HepG2 (cell line): ENCODE measurements around the gene AJM1. TPM values are rescaled to one million over a fixed set of nuclear protein-coding genes. Genes with fewer than 3 reads are reported as not detected.
A peak's percentile ranks its signal among the peaks of the same experiment; 100 is the strongest.

ENCODE experiments used
- ARNT ChIP-seq: fragments of 450-650 bp; IDR thresholded peaks from 2 replicates; pipeline ENCODE4 v1.6.1; 2017
- ARNTL ChIP-seq: sonication (generic); formaldehyde crosslinking; IDR thresholded peaks from 2 replicates; pipeline ENCODE4 v1.4.0; 2020; ENCODE audit warnings: mild to moderate bottlenecking, missing genetic modification reagents
- EED ChIP-seq: sonication (generic); formaldehyde crosslinking; IDR thresholded peaks from 2 replicates; pipeline ENCODE4 v1.5.0; 2020; ENCODE audit warnings: mild to moderate bottlenecking, missing genetic modification reagents
- GTF2F1 ChIP-seq: fragments of 150-350 bp; IDR thresholded peaks from 2 replicates; pipeline ENCODE4 v1.6.1; 2014; ENCODE audit warnings: low read length
- HNRNPL ChIP-seq: fragments of 200-400 bp; formaldehyde crosslinking; IDR thresholded peaks from 2 replicates; pipeline ENCODE4 v1.6.1; 2017; ENCODE audit warnings: mild to moderate bottlenecking, low read depth, low read length
- REL ChIP-seq: sonication (generic); formaldehyde crosslinking; conservative IDR thresholded peaks from 2 replicates; pipeline ENCODE4 v1.8.0; 2022; ENCODE audit warnings: mild to moderate bottlenecking, missing genetic modification reagents, moderate library complexity
- RXRB ChIP-seq: IDR thresholded peaks from 2 replicates; pipeline ENCODE4 v1.6.1; 2016; ENCODE audit warnings: borderline replicate concordance, missing genetic modification reagents, missing compliant biosample characterization
- ZNF234 ChIP-seq: sonication (generic); formaldehyde crosslinking; conservative IDR thresholded peaks from 2 replicates; pipeline ENCODE4 v1.5.1; 2020; ENCODE audit warnings: mild to moderate bottlenecking, missing genetic modification reagents
- ZNF235 ChIP-seq: sonication (generic); formaldehyde crosslinking; IDR thresholded peaks from 2 replicates; pipeline ENCODE4 v1.8.1; 2023; ENCODE audit warnings: mild to moderate bottlenecking, missing genetic modification reagents, borderline replicate concordance
- ZNF468 ChIP-seq: sonication (generic); formaldehyde crosslinking; IDR thresholded peaks from 2 replicates; pipeline ENCODE4 v1.8.0; 2022; ENCODE audit warnings: mild to moderate bottlenecking, moderate library complexity, missing genetic modification reagents
- ZNF496 ChIP-seq: sonication (generic); formaldehyde crosslinking; IDR thresholded peaks from 2 replicates; pipeline ENCODE4 v1.8.1; 2023; ENCODE audit warnings: mild to moderate bottlenecking, moderate library complexity, missing genetic modification reagents; ENCODE audit not compliant: insufficient replicate concordance
- ZNF816 ChIP-seq: sonication (generic); formaldehyde crosslinking; IDR thresholded peaks from 2 replicates; pipeline ENCODE4 v1.8.0; 2022; ENCODE audit warnings: missing genetic modification reagents, mild to moderate bottlenecking, borderline replicate concordance
- polyA plus RNA-seq, 8 experiments: library from polyadenylated mRNA; depleted of rRNA in 3 of 8; stranded (reverse) in 7 of 8; unstranded in 1 of 8; fragments of >200 nt; fragmentation: Illumina TruSeq in 4 of 8; extraction: Trizol in 4 of 8; gene quantifications; 2 replicates each; pipeline versions ENCODE4 v1.2.1 to v1.2.3, GENCODE V29; 2011 to 2016; ENCODE audit warnings: low read depth in 4 of 8, missing spikeins in 1 of 8, mixed read lengths in 1 of 8; ENCODE audit not compliant: insufficient read depth in 1 of 8
- total RNA-seq, 5 experiments: library from RNA; depleted of rRNA; stranded (reverse); fragments of >200 nt; fragmentation: Illumina TruSeq; extraction: Trizol; gene quantifications; 2 replicates each; pipeline ENCODE4 v1.2.3, GENCODE V29; 2016; ENCODE audit warnings: low read depth in 1 of 5
- TF ChIP-seq, protein P1 (sequence below): sonication (generic); formaldehyde crosslinking; IDR thresholded peaks from 2 replicates; pipeline ENCODE4 v1.4.0; 2020; ENCODE audit warnings: mild to moderate bottlenecking, missing genetic modification reagents, borderline replicate concordance
- TF ChIP-seq, protein P2 (sequence below): sonication (generic); formaldehyde crosslinking; IDR thresholded peaks from 2 replicates; pipeline ENCODE4 v1.8.0; 2023; ENCODE audit warnings: mild to moderate bottlenecking, missing genetic modification reagents
- TF ChIP-seq, protein P3 (sequence below): sonication (generic); formaldehyde crosslinking; IDR thresholded peaks from 2 replicates; pipeline ENCODE4 v1.4.0; 2020; ENCODE audit warnings: missing genetic modification reagents

AJM1 gene
- total and polyA plus RNA-seq, 2 of the 13 experiments (the other 11 are each of a cell fraction or from before 2014, with no cell fraction given) = 1.1 to 1.2 TPM

DNA sequence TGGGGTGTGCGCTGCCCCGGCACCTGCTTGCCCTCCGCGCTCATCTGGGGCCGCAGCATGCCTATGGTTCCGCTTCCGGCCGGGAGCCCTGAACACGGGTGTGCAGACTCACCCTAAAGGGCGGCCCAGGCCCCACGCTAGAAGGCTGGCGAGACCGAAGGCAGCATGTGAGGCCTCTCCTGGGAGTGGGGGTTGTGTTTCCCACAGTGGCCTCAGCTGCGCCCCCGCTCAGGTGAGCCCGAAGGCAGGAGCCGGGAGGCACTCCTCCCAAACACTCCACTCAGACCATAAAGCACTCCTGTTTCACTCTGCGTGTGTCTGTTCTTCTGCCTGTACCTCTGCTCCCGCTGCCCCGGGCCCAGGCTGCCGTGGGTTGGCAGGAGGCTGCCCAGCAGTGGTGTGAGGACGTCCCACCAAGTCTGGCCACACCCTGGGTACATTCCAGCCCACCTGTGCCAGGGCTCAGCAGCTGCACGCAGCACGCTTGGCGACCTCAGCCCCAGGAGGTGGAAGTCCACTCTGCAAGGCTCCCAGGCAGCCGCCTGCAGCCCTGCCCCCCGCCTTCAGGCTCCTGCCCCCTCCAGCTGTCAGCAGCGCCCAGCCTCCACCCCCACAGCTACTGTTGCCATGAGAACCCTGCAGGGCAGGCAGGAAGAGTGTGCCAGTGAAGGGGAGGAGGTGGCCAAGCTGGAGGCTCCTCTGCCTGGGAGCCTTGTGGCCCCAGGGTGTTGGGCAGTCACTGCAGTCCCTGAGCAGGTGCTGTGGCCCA lies 1.2 kb upstream of the AJM1 start (continued):
- TF ChIP-seq, protein P1, sequence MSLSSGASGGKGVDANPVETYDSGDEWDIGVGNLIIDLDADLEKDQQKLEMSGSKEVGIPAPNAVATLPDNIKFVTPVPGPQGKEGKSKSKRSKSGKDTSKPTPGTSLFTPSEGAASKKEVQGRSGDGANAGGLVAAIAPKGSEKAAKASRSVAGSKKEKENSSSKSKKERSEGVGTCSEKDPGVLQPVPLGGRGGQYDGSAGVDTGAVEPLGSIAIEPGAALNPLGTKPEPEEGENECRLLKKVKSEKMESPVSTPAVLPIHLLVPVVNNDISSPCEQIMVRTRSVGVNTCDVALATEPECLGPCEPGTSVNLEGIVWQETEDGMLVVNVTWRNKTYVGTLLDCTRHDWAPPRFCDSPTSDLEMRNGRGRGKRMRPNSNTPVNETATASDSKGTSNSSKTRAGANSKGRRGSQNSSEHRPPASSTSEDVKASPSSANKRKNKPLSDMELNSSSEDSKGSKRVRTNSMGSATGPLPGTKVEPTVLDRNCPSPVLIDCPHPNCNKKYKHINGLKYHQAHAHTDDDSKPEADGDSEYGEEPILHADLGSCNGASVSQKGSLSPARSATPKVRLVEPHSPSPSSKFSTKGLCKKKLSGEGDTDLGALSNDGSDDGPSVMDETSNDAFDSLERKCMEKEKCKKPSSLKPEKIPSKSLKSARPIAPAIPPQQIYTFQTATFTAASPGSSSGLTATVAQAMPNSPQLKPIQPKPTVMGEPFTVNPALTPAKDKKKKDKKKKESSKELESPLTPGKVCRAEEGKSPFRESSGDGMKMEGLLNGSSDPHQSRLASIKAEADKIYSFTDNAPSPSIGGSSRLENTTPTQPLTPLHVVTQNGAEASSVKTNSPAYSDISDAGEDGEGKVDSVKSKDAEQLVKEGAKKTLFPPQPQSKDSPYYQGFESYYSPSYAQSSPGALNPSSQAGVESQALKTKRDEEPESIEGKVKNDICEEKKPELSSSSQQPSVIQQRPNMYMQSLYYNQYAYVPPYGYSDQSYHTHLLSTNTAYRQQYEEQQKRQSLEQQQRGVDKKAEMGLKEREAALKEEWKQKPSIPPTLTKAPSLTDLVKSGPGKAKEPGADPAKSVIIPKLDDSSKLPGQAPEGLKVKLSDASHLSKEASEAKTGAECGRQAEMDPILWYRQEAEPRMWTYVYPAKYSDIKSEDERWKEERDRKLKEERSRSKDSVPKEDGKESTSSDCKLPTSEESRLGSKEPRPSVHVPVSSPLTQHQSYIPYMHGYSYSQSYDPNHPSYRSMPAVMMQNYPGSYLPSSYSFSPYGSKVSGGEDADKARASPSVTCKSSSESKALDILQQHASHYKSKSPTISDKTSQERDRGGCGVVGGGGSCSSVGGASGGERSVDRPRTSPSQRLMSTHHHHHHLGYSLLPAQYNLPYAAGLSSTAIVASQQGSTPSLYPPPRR (CRISPR knock-in tag) = peak; percentile 80
- no peak for TF ChIP-seq ZNF496 (CRISPR knock-in tag)
- TF ChIP-seq, protein P2, sequence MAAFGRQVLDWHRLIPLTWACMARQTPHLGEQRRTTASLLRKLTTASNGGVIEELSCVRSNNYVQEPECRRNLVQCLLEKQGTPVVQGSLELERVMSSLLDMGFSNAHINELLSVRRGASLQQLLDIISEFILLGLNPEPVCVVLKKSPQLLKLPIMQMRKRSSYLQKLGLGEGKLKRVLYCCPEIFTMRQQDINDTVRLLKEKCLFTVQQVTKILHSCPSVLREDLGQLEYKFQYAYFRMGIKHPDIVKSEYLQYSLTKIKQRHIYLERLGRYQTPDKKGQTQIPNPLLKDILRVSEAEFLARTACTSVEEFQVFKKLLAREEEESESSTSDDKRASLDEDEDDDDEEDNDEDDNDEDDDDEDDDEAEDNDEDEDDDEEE = no peak
- peak; percentile 96 for TF ChIP-seq HNRNPL
- TF ChIP-seq EED (CRISPR knock-in tag) = no peak
- TF ChIP-seq ARNTL = peak; percentile 78; the same call in 1 of the 2 replicates
- TF ChIP-seq REL = peak; percentile 87
- TF ChIP-seq ZNF234 = 0 out of 2 replicates have a peak, but pooled peaks have one; percentile 36
- no peak for TF ChIP-seq ZNF816 (CRISPR knock-in tag)
- TF ChIP-seq, protein P3, sequence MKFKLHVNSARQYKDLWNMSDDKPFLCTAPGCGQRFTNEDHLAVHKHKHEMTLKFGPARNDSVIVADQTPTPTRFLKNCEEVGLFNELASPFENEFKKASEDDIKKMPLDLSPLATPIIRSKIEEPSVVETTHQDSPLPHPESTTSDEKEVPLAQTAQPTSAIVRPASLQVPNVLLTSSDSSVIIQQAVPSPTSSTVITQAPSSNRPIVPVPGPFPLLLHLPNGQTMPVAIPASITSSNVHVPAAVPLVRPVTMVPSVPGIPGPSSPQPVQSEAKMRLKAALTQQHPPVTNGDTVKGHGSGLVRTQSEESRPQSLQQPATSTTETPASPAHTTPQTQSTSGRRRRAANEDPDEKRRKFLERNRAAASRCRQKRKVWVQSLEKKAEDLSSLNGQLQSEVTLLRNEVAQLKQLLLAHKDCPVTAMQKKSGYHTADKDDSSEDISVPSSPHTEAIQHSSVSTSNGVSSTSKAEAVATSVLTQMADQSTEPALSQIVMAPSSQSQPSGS (CRISPR knock-in tag) = peak; percentile 12; the same call in 1 of the 2 replicates
- no peak for TF ChIP-seq ZNF468 (CRISPR knock-in tag)
- peak; percentile 46; the same call in 1 of the 2 replicates for TF ChIP-seq RXRB (CRISPR knock-in tag)
- no peak for TF ChIP-seq GTF2F1
- no peak for TF ChIP-seq ARNT
- peak; percentile 6; the same call in 1 of the 2 replicates for TF ChIP-seq ZNF235 (CRISPR knock-in tag)
